GM23248 (cell line): ENCODE results near the gene OSBP2.

Experiments used
- EZH2 ChIP-seq: fragments of 200-600 bp; sonication (generic); IDR thresholded peaks from 2 replicates; pipeline ENCODE4 v1.6.1; 2018; ENCODE audit warnings: antibody characterized with exemption, mild to moderate bottlenecking; ENCODE audit not compliant: insufficient read depth, poor library complexity, severe bottlenecking
- EZH2phosphoT487 ChIP-seq: fragments of 200-600 bp; sonication (generic); IDR thresholded peaks from 2 replicates; pipeline ENCODE4 v1.6.1; 2018; ENCODE audit warnings: antibody characterized with exemption, moderate library complexity, mild to moderate bottlenecking, low read depth; ENCODE audit not compliant: insufficient read depth

DNA sequence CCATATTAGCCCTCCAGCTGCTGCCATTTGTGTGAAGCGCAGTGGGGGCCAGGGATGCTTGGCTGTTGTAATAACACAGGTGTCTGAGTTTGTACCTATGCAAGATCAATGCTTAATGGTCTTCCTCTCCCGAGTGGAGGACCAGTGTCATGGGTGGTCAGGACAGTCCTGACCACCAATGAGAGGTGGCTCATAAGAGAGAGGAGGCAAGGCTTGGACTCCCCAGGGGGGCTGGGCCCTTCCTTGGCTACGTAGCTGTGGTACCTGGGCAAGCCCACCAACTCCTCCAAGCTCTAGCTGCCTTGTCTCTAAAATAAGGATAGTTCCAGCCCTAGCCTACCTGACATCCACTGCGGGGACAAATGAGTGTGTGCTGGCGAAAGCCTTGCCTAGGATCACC lies 79.2 kb downstream of the OSBP2 start:
- TF ChIP-seq EZH2phosphoT487, result no peak
- TF ChIP-seq EZH2, result no peak
